HG03354 (cell line): ENCODE results near the gene PPP1R18.
"Not testable (repeated sequence)": the region's sequence is repeated elsewhere in the genome, so short reads cannot be mapped to it uniquely, and the experiment has no call there.

Experiments used
- ATAC-seq: cut with Tn5 transposase; IDR thresholded peaks from one replicate; pipeline ENCODE4 v1.9.1; 2021; ENCODE audit warnings: mild to moderate bottlenecking; ENCODE audit not compliant: unreplicated experiment, poor library complexity, severe bottlenecking

PPP1R18 gene

DNA sequence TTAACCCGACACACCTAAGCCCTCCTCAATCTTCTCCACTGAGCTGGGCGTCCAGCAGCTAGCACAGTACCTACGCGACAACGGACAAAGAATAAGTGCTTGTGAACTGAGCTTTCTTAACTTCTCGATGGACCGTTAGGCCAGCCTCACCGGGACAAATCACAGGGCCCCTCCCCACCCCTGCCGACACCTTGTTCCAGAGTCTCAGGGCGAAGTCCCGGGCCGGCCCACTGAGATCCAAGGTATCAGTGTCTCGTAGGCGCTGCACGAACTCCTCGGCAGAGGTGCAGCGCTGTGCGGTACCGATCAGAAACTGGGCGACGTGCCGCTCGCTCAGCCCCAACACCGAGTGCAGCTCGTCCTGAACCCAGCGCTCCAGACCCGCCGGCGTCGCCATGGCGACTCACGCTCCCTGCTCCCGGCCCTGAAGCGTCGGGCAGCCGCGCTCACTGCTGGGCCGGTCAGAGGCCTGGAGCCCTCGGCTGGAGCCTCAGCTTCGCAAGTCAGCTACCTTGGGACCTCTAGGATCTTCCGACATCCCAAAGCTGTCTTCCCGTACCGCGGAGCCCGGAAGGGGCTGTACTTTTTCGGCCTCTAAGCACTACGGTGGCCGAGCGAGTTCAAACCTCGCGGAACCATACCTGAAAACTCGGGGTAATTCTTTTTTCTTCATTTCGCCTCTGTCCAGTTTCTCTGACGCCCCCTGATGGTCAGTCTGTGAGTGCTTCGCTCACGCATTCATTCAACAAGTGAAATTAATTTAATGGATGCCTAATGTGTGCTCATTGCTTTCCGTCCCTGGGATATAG, 13.8 kb downstream of the PPP1R18 start, which contains the start of gene DHX16:
TSS of gene DHX16 (minus strand) at position 562 of the 809 bp plus-strand sequence. CDS start at position 397, 165 bp downstream.
- peak; percentile 75 for ATAC-seq

DNA sequence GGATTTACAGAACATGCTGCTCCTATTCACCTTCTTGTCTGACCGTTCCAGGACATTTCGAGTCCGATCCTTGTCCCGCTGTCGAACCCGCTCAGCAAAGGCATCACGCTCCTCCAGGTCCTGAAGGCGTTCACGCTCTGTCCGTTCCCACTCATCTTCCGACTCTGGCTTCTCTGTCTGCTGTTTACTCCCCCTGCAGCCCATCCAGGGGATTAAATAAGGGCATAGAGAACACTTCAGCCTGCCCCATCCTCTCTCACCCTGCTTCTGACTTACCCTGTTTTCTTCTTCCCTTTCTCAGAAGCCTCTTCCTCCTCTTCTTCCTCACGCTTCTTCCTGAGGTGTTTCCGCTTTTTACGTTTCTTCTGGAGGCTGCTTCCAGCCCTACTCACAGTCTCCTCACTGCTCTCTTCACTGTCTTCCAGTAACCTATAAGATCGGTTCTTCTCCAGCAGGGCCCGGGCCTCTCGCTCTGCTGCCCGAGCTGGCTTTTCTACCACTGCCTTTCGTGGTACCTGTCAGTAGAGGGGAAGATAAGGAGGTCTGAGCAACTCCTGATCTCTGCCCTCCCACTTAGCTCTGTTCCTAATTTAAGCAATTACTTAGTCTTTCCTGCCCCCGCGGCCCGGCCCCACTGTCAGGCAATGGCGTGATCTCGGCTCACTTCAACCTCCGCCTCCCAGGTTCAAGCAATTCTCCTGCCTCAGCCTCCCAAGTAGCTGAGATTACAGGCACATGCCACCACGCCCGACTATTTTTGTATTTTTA, 15.5 kb downstream of the PPP1R18 start:
- ATAC-seq: no peak

DNA sequence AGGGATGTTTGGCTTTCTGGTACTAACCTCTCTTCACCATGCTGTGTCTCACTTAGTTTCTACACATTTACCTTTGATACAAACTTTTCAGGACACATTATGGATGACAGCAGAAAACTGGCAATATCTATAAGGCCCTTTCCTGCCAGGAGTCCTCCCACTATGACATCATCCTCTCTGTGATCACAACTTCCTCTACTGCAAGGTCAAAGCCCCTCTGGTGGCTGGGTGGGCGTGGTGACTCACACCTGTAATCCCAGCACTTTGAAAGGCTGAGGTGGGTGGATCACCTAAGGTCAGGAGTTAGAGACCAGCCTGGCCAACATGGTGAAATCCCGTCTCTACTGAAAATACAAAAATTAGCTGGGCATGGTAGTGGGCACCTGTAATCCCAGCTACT, 20.1 kb downstream of the PPP1R18 start:
- ATAC-seq: not testable (repeated sequence)

DNA sequence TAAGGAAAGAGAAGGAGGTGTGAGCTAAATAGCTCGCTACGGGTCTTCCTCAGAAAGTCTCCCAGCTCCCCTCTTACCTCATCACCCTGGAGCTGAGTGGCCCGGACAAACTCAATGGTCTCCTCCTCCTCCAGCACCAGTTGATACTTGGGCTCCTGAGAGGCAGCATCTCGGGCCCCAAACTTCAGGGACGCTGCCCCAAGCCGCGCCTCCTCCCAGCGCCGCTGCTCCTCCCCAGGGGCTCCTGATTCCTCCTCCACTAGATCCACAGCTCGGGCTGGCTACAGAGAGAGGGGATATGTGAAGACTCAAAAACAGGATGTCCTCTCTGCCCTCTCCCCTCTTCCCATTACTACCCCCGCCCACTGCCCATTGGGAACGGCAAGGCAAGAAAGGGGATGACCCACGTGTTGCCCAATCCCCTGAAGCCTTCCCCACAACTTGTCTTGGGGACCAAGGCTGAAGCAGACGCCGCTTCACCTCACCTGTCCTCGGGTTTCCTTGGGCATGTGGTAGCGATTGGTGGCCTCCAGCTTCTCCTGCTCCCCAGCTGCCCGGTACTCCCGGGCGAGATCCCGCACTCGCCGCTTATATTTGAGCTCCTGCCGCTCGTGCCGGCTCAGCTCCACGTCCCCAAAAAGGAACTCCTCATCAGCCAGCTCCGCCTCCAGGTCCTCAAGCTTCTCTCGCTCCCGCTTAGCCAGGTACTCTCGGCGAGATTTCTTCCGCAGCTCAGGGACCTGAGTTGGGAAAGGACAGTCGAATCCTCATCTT, 21.3 kb downstream of the PPP1R18 start:
- no peak for ATAC-seq

DNA sequence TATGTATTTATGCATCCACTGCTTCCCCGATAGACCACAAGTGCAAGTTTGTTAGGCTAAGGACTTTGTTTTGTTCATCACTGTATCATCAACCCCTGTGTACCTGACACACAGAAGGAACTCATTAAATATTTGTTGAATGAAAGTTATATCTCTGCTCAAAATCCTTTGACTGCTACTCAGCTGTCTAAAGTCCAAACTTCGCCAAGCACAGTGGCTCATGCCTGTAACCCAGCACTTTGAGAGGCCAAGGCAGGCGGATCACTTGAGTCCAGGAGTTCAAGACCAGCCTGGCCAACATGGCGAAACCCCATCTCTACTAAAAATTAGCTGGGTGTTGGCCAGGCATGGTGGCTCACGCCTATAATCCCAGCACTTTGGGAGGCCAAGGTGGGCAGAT, 28.5 kb downstream of the PPP1R18 start:
- ATAC-seq: not testable (repeated sequence)

DNA sequence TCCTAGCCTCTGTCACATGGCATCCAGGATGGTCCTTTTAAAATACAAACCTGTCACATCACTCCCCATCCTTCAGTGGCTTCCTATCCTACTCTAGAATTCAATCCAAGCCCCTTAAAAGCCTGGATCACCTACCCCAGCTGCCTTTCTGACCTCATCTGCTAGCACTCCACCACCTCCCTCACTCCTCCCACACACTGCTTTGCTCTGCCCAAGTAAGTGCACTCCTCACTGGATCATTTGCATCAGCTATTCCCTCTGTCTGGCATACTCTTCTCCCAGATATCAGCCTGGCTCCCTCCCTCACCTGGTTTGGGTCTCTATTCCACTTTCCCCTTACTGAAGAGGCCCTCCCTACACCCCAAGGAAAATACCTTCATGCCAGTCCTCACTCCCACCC, 29.0 kb downstream of the PPP1R18 start:
- no peak for ATAC-seq

DNA sequence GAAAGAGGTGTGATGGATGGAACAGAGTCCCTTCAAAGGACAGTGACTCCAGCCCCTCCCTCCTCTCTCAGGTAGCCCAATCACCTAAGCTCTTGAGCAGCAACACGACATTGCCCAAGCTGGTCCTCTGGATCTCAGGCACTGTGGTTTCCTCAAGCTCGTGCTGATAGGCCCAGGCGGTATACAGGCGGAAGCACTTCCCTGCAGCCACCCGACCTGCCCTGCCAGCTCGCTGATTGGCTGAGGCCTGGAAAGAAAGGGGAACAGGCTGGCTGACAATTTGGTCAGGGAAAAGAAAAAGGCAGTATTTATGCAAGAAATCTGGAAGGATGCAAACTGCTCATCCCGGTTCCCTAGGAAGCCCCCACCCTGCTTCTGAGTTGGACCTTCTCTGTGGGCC, 29.9 kb downstream of the PPP1R18 start:
- ATAC-seq: no peak

DNA sequence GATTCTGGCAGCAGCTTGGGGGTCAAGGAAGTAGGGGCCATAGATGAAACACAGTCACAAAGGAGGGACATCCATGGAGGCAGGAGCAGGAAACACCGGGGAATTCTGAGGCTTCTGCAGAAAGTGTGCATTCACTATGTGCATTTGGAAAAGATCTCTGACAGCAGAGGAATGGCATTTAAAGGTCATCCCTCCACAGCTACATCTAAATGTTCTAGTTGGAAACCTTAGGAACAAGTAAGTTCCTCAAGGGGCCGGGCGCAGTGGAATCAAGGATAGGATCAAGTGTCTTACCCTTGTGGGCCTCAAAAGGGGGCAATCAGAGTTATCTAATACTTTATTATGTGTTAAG, 30.7 kb downstream of the PPP1R18 start:
- ATAC-seq: no peak

DNA sequence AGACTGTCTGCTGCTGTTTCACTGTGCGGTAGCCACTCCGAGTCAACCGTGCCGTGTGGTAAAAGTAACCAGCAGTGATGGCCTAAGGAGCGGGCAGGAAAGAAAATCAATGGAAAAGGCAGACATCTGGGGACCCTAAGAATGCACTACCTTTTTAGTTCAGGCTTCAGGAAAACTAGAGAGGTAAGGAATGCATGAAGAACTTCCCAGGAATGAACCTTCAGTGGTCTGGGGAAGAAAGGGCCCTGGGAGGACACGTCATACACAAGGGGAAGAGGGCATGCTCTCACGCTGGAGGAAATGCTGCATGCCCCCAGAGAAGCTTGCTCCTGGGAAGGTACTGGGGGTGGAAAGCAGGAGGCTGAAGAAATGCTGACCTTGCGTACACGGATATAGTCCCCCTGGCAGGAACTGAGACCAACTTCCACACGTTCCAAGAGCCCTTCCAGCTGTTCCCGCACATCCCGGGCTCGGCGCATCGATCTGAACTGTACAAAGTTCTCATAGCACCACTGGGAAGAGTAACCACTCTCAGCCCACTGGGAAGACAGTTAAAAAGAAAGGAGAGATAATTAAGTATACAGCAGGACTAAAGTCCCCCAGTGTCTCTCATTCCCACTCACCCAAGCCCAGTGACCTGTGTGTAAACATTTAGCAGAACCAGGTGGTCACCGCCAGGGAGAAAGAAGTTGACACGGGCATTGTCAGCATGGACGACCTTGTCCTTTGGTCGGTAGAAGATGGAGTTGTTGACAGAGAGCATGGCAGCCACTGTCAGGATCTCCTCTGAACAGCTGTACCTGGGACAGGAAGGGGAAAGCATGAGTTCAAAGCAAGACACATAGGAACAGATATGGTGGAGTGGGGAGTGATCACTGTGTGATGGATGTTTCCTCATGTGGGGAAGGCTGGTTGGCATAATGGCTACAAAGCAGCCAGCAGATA, 31.4 kb downstream of the PPP1R18 start:
- ATAC-seq: no peak

DNA sequence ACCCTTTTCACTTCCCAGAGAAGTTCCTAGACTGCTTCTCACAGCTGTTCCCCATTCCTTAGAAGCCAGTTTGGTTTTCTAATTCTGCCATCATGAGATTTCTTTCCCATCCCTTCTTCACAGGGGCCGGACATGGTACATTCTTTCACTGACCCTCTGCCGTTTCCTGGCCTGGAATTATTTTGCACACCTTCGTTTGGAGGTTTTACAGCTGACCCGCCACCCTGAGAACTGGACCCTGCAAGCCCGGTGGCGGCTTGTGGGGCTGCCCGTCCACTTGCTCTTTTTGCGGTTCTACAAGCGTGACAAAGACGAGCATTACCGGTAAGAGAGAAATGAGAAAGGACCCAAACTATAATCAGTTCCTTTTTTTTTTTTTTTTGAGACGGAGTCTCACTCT, 35.3 kb downstream of the PPP1R18 start:
- ATAC-seq: no peak

DNA sequence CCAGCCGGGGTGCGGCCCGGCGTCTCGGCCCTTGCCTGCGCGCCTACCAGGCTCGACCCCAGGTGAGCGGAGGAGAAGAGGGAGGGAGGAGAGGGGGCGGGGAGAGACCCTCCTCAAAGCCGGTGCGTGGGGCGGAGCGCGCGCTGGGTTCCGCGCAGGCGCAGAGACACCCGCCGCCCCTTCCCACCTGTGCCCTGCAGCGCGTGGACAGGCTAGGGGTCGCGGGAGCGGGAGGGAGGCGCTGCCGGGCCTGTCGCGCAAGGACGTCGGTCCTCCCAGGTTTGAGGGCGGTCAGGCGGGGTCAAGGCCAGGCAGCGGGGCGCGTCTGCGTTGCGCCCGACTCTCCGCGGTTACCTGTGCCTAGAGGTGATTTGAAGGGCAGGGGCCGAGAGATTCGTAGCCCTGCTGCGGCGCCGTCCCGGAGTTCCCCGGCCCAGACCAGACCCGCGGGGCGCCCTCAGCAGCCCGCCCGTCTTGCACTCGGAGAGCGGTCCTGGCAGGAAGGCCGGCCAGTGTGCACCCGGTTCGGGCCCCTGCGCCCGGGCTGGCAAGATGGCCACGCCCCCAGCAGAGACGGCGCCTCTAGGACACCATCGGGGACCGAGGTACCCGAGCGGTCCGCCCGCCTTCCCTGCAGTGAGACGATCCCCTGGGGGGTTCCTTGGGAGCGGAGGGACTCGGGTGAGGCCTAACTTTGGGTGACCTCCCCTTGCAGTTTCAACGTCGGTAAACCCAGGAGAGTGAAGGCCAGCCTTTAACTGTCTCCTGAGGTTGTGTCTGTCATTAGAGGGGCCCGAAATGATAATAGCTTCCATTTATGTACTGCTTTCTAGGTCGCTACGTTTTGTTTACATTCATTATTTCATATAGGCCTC, 39.0 kb downstream of the PPP1R18 start:
- peak; percentile 69 for ATAC-seq

DNA sequence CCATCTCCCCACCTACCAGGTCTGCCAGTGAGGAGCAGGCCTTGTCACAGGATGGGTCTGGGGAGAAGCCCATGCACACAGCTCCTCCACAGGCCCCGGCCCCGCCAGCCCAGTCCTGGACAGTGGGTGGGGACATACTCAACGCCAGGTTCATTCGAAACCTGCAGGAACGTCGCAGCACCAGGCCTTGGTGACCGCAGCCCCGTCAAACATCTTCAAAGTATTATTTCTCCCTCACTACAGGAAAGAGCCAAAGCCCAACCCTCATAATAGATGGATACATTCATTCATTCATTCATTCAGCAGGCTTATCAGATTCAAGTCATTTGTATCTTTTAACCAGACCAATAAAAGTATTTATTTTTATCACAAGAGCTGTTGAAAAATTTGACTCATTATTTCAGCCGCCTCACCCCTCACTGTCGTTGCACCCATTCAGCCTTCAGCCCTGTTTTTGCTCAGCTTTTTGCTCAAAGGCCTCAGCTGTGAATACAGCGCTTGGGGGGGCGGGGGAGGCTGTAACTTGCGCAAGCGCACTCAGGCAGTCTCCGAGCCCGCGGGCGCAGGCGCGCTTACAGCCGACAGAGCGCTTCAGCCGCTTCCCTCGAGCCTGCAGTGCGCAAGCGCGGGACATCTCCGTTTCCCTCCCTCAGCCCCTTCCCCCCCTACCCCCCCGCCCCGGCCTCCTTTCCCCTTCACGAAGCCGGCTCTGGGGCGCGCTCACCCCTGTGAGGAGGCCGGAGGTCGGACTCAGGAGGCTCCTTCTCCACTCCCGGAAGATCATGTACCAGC, 39.8 kb downstream of the PPP1R18 start, which contains the start of gene C6orf136:
TSS of gene C6orf136 (plus strand) at position 684 of the 792 bp plus-strand sequence. CDS start at position 783, 99 bp downstream.
- peak; percentile 70 for ATAC-seq

DNA sequence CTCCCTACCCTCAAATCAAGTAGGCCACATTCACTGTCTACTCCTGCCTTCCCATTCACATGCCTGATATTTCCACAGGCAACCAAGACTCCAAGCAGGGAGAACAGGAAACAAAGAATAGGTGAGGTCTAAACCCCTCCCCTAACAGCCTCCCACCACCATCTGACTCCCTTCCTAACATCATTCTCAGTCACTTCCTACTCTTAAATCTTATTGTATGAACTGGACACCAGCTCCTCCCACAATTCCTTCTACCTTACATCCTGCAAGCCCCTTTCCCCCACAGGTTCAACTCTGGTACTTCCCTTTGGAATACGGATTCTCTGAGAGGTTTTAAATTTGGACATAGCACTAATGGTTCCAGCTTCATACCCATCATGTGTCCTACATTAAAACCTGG, 40.5 kb downstream of the PPP1R18 start:
- no peak for ATAC-seq

DNA sequence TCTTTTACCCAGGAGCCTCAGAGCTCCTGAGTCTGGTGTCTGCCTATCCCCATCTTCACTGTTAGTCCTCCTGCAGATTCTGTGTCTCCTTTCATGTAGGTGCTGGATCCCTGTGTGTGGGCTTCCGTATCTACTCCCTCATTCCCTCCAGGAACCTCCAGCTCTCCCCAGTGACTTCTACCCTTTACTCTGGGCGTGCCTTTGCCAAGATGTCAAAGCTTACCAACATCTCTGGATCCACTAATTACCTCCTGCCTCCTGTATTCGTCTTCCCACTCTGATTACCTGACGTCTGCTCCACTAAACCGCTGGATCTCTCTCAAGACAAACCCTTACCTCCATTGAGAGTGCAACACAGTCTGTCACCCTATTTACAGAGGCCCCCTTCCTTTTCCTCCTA, 41.7 kb downstream of the PPP1R18 start:
- ATAC-seq: no peak

DNA sequence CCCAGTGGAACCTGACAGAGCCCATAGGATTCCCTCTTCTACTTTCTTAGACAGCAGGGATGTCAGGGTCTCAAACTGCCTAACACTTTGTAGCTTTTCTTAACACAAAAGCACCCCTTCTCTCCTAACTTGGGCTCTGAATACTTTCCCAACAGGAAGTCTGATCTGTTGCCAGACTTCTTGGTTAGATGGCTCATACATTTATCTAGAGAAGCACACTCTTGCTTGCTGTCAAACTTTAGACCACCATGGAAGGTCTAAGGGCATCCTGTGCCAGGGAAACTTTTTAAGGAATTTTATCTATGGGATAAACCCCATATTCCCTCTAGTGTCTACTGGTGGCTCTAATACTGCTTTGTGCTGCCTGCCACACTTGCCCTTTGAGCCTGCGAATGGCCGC, 42.8 kb downstream of the PPP1R18 start:
- no peak for ATAC-seq

DNA sequence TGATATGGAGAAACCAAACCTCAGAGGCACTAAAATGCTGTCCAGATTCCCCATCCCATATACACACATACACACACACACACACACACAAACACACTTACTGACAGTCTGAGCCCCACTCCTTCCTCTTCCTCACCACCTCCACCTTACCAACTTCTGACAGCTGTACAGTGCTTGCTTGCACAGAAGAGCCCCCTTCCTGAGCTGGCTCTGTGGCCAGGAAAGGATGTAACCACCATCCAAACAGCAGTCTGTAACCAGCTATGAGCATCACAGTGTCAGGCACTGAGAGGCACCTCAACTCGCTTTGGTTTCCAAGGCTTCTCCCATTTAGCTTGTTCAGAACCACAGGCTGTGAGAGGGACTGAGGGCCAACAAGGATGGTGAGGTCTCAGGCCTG, 45.4 kb downstream of the PPP1R18 start:
- no peak for ATAC-seq

DNA sequence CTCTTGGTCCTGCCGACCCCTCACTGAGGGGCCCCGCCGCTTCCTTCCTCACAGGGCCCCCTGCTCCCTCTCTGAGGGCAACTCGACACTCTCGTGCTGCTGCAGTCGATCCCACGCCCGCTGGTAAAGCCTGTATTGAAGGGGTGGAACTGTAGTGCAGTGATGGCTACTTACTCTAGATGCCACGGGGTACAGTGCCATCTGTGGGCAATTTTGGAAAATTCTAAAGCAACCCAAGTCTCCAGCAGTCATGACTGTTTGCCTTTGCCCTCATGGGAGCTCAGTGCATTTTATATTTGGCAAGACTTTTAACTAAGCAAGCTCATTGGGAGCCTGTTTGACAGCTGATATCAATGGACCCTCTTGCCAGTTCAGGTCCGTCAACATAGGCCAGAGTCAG, 46.0 kb downstream of the PPP1R18 start:
- ATAC-seq: no peak

DNA sequence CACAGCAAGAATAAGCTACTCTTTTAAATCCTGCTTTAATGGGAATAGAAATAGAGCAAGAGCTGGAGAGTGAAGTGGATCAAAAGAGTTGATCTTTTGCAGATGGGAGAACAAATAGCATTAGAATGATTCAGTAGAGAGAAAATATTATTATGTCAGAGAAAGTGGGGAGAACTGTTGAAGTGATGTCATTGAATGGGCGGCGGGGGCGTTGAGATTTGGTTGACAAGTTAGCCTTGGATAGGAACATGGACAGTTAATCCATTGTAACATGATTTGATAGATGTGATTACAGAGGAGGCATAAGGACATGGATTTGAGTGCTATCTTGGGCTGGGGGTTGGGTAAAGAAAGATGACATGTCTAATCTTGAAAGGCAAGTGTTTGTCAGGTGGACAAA, 50.6 kb downstream of the PPP1R18 start:
- ATAC-seq: no peak
